ENCODE measurements around the gene NOL6. TPM values are rescaled to one million over a fixed set of nuclear protein-coding genes. Genes with fewer than 3 reads are reported as not detected.

The NOL6 gene
- total and polyA plus RNA-seq, 2 of the 13 experiments (the other 11 are each of a cell fraction or from before 2014, with no cell fraction given): 17.0 to 30.2 TPM

GRCh38 chr9:33415501-33416038 is 58.2 kb downstream of the NOL6 start (continued):
- TF ChIP-seq SCMH1 (CRISPR knock-in tag; IDR thresholded peaks at IDR 0.05; ENCODE audit: borderline replicate concordance): no peak
- no peak for TF ChIP-seq ZBTB46 (CRISPR knock-in tag; IDR thresholded peaks at IDR 0.05; ENCODE audit: borderline replicate concordance)
- TF ChIP-seq SUZ12 (IDR thresholded peaks at IDR 0.05; ENCODE audit: low read depth, low read length): no peak
- no peak for TF ChIP-seq U2AF2 (IDR thresholded peaks at IDR 0.05; ENCODE audit: low read depth, low read length)
- TF ChIP-seq PCBP1 (IDR thresholded peaks at IDR 0.05; ENCODE audit: borderline replicate concordance, low read depth, low read length): no peak
- TF ChIP-seq IRX3 (CRISPR knock-in tag; IDR thresholded peaks at IDR 0.05; ENCODE audit: borderline replicate concordance, low read depth): no peak
- TF ChIP-seq ZNF510 (CRISPR knock-in tag; IDR thresholded peaks at IDR 0.05; ENCODE audit: low read depth): no peak; the same call in 1 of the 2 replicates
- no peak for TF ChIP-seq CSRNP2 (CRISPR knock-in tag; conservative IDR thresholded peaks at IDR 0.05; ENCODE audit: low read depth)
- 0 out of 2 replicates have a peak, but pooled peaks have one; percentile 82 for TF ChIP-seq ZFP90 (CRISPR knock-in tag; IDR thresholded peaks at IDR 0.05; ENCODE audit: borderline replicate concordance)
- no peak for TF ChIP-seq AGO1 (IDR thresholded peaks at IDR 0.05; ENCODE audit: low read depth, low read length, poor library complexity, severe bottlenecking)
- 0 out of 2 replicates have a peak, but pooled peaks have one; percentile 59 for TF ChIP-seq E2F2 (CRISPR knock-in tag; IDR thresholded peaks at IDR 0.05; ENCODE audit: borderline replicate concordance)
- TF ChIP-seq ZNF775 (CRISPR knock-in tag; IDR thresholded peaks at IDR 0.05; ENCODE audit: borderline replicate concordance): no peak
- peak; percentile 99 for TF ChIP-seq HHEX (CRISPR knock-in tag; IDR thresholded peaks at IDR 0.05)
- TF ChIP-seq GMEB2 (CRISPR knock-in tag; IDR thresholded peaks at IDR 0.05; ENCODE audit: low read depth): no peak
- TF ChIP-seq ZNF83 (CRISPR knock-in tag; IDR thresholded peaks at IDR 0.05; ENCODE audit: borderline replicate concordance): no peak
- 0 out of 2 replicates have a peak, but pooled peaks have one; percentile 52 for TF ChIP-seq ZNF629 (CRISPR knock-in tag; conservative IDR thresholded peaks at IDR 0.05)
- peak; percentile 87 for TF ChIP-seq JUNB (CRISPR knock-in tag; IDR thresholded peaks at IDR 0.05; ENCODE audit: borderline replicate concordance)
- TF ChIP-seq ZNF331 (CRISPR knock-in tag; IDR thresholded peaks at IDR 0.05): peak; percentile 94
- TF ChIP-seq KDM5B (CRISPR knock-in tag; IDR thresholded peaks at IDR 0.05; ENCODE audit: borderline replicate concordance): peak; percentile 69; the same call in 1 of the 2 replicates
- TF ChIP-seq MTF2 (CRISPR knock-in tag; IDR thresholded peaks at IDR 0.05; ENCODE audit: borderline replicate concordance): no peak
- TF ChIP-seq ETS1 (CRISPR knock-in tag; IDR thresholded peaks at IDR 0.05): no peak
- TF ChIP-seq ZNF382 (CRISPR knock-in tag; IDR thresholded peaks at IDR 0.05; ENCODE audit: borderline replicate concordance): no peak

All from HepG2 (cell line).